ENCODE measurements around the gene ELMOD3. TPM values are rescaled to one million over a fixed set of nuclear protein-coding genes. Genes with fewer than 3 reads are reported as not detected.
A peak's percentile ranks its signal among the peaks of the same experiment; 100 is the strongest.

Gene ELMOD3
- polyA plus RNA-seq, 1 donor (not counting 4 experiments of a cell fraction or from before 2014, with no cell fraction given) = 20.1 TPM

GRCh38 chr2:85376291-85377065, 21.9 kb downstream of the ELMOD3 start:
- H3K27me3 ChIP-seq (ENCODE audit: control insufficient read depth, extremely low read depth, insufficient read depth, low read length) = no peaks in the 10 kb centered on the region
- DNase-seq (ENCODE audit: low read depth, low spot score) = no peak
- no peaks in the 10 kb centered on the region for H3K9me1 ChIP-seq (ENCODE audit: control insufficient read depth, extremely low read depth, insufficient read depth, low read length)
- no peaks in the 10 kb centered on the region for H3K79me2 ChIP-seq (ENCODE audit: control insufficient read depth, insufficient read depth, low read length)
- H3K27ac ChIP-seq (ENCODE audit: control insufficient read depth, insufficient read depth, low read length) = no peak overlapping the region
- no peak overlapping the region for H3K4me3 ChIP-seq (ENCODE audit: control insufficient read depth in 2 of 3, extremely low read depth in 1 of 3, insufficient read depth in 2 of 3, low read depth in 1 of 3, low read length in 3 of 3)
- H3K4me2 ChIP-seq (ENCODE audit: control insufficient read depth, extremely low read depth, insufficient read depth, low read depth, low read length) = no peak overlapping the region
- H2AFZ ChIP-seq (ENCODE audit: control insufficient read depth, low read length) = no peak overlapping the region
- no peak for TF ChIP-seq EZH2 (IDR thresholded peaks at IDR 0.05; ENCODE audit: low read length)
- TF ChIP-seq CTCF (optimal IDR thresholded peaks at IDR 0.05 in 1 of 3, IDR thresholded peaks at IDR 0.05 in 1 of 3, conservative IDR thresholded peaks at IDR 0.05 in 1 of 3; ENCODE audit: extremely low read depth in 1 of 3, insufficient read depth in 2 of 3, low read length in 3 of 3) = no peak
- no peaks in the 10 kb centered on the region for H3K9me3 ChIP-seq (ENCODE audit: control insufficient read depth, low read depth, low read length)
- FAIRE-seq = no peak
- dilution Hi-C loops (cut with MboI; ENCODE audit: extremely low pct_ligation_motif_present, low sequenced_read_pairs) = no loop called here
- no peaks in the 10 kb centered on the region for H4K20me1 ChIP-seq (ENCODE audit: control insufficient read depth, extremely low read depth, insufficient read depth, low read length)
- H3K9ac ChIP-seq (ENCODE audit: control insufficient read depth, extremely low read depth, insufficient read depth, low read length) = no peak overlapping the region
- H3K36me3 ChIP-seq (ENCODE audit: control insufficient read depth in 2 of 2, extremely low read depth in 1 of 2, insufficient read depth in 2 of 2, low read length in 2 of 2) = no peaks in the 10 kb centered on the region
- peaks cover 33% of the 10 kb centered on the region for H3K4me1 ChIP-seq (ENCODE audit: control insufficient read depth, extremely low read depth, insufficient read depth, low read length)

GRCh38 chr2:85377083-85377482, 22.5 kb downstream of the ELMOD3 start:
- no peak overlapping the region for H3K27ac ChIP-seq (ENCODE audit: control insufficient read depth, insufficient read depth, low read length)
- FAIRE-seq = no peak
- dilution Hi-C loops (cut with MboI; ENCODE audit: extremely low pct_ligation_motif_present, low sequenced_read_pairs) = no loop called here

More at GRCh38 chr2:85377083-85377482, 22.5 kb downstream of the ELMOD3 start:
- Histone ChIP-seq H3K27me3 (ENCODE audit: control insufficient read depth, extremely low read depth, insufficient read depth, low read length) (no peaks in the 10 kb centered on the region), H3K36me3 (ENCODE audit: control insufficient read depth in 2 of 2, extremely low read depth in 1 of 2, insufficient read depth in 2 of 2, low read length in 2 of 2) (no peaks in the 10 kb centered on the region), H3K4me1 (ENCODE audit: control insufficient read depth, extremely low read depth, insufficient read depth, low read length) (peaks cover 33% of the 10 kb centered on the region), H2AFZ (ENCODE audit: control insufficient read depth, low read length) (no peak overlapping the region), H3K79me2 (ENCODE audit: control insufficient read depth, insufficient read depth, low read length) (no peaks in the 10 kb centered on the region), H3K9me1 (ENCODE audit: control insufficient read depth, extremely low read depth, insufficient read depth, low read length) (no peaks in the 10 kb centered on the region), H3K4me2 (ENCODE audit: control insufficient read depth, extremely low read depth, insufficient read depth, low read depth, low read length) (peak overlapping the region; percentile 29), H4K20me1 (ENCODE audit: control insufficient read depth, extremely low read depth, insufficient read depth, low read length) (no peaks in the 10 kb centered on the region), H3K9ac (ENCODE audit: control insufficient read depth, extremely low read depth, insufficient read depth, low read length) (no peak overlapping the region), H3K4me3 (ENCODE audit: control insufficient read depth in 2 of 3, extremely low read depth in 1 of 3, insufficient read depth in 2 of 3, low read depth in 1 of 3, low read length in 3 of 3) (no peak overlapping the region), H3K9me3 (ENCODE audit: control insufficient read depth, low read depth, low read length) (no peaks in the 10 kb centered on the region)
- TF ChIP-seq CTCF (optimal IDR thresholded peaks at IDR 0.05 in 1 of 3, IDR thresholded peaks at IDR 0.05 in 1 of 3, conservative IDR thresholded peaks at IDR 0.05 in 1 of 3; ENCODE audit: extremely low read depth in 1 of 3, insufficient read depth in 2 of 3, low read length in 3 of 3) (no peak), EZH2 (IDR thresholded peaks at IDR 0.05; ENCODE audit: low read length) (no peak)
- DNase-seq (ENCODE audit: low read depth, low spot score) = no peak

All from keratinocyte (primary cell).